Bronchial epithelial cell (primary cell): ENCODE measurements around the gene CDC42SE1. TPM values are rescaled to one million over a fixed set of nuclear protein-coding genes. Genes with fewer than 3 reads are reported as not detected.

Source experiments
- DNase-seq: peaks from one replicate; pipeline ENCODE4 v3.0.0-alpha.2; 2010; ENCODE audit warnings: low read depth
- FAIRE-seq: peaks from 2 replicates; lab custom pipeline; 2011; peaks lifted over from hg19 to GRCh38; lab: Jason Lieb, UNC
- H3K27me3 ChIP-seq: 2 replicates; pipeline ENCODE4 v1.5.1; 2011; ENCODE audit warnings: low read length; ENCODE audit not compliant: control insufficient read depth, insufficient read depth
- H3K36me3 ChIP-seq: 2 replicates; pipeline ENCODE4 v1.5.1; 2011; ENCODE audit warnings: low read length; ENCODE audit not compliant: control insufficient read depth, insufficient read depth
- H3K4me3 ChIP-seq: 2 replicates; pipeline ENCODE4 v1.5.1; 2011; ENCODE audit warnings: mild to moderate bottlenecking, low read depth, low read length, control low read depth
- total RNA-seq: library from RNA; depleted of rRNA; stranded (reverse); fragments of >200 nt; gene quantifications from 2 replicates; pipeline ENCODE4 v1.2.1, GENCODE V29; 2014
- TF ChIP-seq, protein P1 (sequence below): IDR thresholded peaks from 2 replicates; pipeline ENCODE4 v1.5.1; 2011; ENCODE audit warnings: mild to moderate bottlenecking, moderate library complexity, low read length, control low read depth, inconsistent platforms; ENCODE audit not compliant: insufficient read depth, severe bottlenecking

The CDC42SE1 gene
- total RNA-seq, 1 donor from 2014 or later, result 81.6 TPM

DNA sequence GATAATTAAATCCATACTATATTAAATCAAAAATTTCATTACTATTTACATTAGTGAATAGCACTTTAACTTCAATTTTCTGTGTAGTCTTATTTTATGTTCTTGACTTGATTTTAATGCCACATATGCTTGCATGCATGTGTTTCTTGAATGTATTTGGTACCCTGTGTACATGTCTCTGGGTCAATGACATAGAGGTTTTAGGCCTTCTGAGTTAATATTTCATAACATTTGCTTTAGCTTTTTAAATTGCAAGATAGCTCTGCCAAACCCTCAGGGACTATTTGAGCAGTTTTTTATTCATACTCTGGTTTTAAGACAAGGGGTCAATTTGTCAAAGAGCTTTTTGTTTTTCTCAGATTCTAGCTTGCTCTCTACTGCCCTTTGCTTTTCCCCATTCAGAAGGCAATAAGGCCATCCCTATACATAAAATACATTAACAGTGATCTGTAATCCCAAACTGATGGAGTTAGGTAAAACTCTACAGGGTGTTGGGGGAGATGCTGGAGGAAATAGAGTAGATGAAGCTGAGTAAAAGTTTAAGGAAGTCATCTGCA lies 5.7 kb upstream of the CDC42SE1 start:
- H3K27me3 ChIP-seq, result no peaks in the 10 kb centered on the region
- H3K36me3 ChIP-seq, result no peaks in the 10 kb centered on the region
- H3K4me3 ChIP-seq, result no peak overlapping the region
- FAIRE-seq (no peak), DNase-seq (no peak)
- TF ChIP-seq, protein P1, sequence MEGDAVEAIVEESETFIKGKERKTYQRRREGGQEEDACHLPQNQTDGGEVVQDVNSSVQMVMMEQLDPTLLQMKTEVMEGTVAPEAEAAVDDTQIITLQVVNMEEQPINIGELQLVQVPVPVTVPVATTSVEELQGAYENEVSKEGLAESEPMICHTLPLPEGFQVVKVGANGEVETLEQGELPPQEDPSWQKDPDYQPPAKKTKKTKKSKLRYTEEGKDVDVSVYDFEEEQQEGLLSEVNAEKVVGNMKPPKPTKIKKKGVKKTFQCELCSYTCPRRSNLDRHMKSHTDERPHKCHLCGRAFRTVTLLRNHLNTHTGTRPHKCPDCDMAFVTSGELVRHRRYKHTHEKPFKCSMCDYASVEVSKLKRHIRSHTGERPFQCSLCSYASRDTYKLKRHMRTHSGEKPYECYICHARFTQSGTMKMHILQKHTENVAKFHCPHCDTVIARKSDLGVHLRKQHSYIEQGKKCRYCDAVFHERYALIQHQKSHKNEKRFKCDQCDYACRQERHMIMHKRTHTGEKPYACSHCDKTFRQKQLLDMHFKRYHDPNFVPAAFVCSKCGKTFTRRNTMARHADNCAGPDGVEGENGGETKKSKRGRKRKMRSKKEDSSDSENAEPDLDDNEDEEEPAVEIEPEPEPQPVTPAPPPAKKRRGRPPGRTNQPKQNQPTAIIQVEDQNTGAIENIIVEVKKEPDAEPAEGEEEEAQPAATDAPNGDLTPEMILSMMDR, result no peak

DNA sequence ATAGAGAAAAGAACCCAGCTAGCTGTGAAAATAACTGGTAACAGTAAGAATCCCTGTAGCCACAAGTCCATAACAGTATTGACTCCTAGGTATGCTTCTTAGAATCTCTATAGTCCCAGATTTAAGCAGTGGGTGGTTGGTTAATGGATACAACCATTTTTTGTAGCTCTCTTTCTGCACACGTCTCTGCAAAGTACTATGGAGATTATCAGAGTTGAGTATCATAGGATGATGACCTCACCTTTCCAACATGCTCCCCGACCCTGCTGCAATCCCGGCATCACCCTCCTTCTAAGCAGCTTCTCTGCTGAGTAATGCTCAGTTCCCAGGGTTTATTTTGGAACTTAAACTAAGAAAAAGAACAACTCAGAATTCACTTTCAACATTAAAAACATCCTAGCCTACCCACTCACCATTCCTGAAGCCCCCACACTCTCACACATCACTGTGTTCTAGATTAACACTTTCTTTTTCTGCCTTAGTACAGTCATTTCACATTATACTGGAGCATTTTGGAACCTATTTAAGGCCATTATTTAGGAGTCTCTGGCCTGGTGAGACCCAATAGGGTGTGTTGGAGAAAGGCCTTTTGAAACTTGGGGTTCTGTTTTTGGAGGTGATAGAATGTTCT lies 3.4 kb upstream of the CDC42SE1 start:
- TF ChIP-seq, protein P1, result no peak
- Histone ChIP-seq H3K4me3 (no peak overlapping the region), H3K36me3 (peaks cover 3% of the 10 kb centered on the region), H3K27me3 (no peaks in the 10 kb centered on the region)
- DNase-seq, result peak; percentile 84
- no peak for FAIRE-seq

DNA sequence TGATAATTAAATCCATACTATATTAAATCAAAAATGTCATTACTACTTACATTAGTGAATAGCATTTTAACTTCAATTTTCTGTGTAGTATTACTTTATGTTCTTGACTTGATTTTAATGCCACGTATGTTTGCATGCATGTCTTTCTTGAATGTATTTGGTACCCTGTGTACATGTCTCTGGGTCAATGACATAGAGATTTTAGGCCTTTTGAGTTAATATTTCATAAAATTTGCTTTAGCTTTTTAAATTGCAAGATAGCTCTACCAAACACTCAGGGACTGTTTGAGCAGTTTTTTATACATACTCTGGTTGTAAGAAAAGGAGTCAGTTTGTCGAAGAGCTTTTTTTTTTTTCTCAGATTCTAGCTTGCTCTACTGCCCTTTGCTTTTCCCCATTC lies 2.3 kb upstream of the CDC42SE1 start:
- TF ChIP-seq, protein P1, result no peak
- Histone ChIP-seq H3K36me3 (peaks cover 3% of the 10 kb centered on the region), H3K4me3 (no peak overlapping the region), H3K27me3 (no peaks in the 10 kb centered on the region)
- DNase-seq (no peak), FAIRE-seq (no peak)

DNA sequence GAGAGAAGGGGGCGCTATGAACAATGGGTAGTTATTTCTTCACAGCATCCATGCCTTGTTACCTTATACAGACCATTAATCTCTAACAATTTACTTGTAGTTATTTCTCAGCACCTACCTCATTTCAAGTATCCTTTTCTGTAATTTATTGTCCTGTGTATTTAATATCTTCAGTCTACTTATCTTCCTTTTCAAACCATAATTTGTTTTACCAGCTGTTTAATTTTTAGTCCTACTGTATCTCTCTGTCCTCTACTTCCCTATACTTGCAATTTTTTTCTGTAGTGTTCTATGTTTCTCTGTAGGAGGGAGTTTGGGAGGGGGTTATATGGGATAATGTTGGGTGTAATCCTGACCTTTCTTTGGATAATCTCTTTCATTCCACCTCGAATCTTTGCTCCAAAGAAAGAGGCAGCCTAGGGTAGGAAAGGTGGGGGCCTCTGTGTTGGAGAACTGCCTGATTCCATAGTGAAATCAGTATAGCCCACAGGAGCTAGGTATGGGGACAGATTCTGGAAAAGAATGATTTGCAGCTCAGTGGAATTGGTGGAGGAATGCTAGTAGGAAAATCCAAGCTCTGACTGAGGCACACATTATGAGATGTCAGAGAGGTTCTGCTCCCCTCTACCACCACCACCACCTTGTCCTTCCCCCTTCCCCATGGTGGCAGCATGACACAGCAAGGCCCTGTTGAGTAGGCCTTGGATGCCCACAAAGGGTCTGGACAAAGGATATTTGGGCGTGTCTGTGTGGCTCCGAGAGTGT lies 1.4 kb upstream of the CDC42SE1 start:
- no peak for FAIRE-seq
- peaks cover 6% of the 10 kb centered on the region for H3K36me3 ChIP-seq
- TF ChIP-seq, protein P1, result no peak

DNA sequence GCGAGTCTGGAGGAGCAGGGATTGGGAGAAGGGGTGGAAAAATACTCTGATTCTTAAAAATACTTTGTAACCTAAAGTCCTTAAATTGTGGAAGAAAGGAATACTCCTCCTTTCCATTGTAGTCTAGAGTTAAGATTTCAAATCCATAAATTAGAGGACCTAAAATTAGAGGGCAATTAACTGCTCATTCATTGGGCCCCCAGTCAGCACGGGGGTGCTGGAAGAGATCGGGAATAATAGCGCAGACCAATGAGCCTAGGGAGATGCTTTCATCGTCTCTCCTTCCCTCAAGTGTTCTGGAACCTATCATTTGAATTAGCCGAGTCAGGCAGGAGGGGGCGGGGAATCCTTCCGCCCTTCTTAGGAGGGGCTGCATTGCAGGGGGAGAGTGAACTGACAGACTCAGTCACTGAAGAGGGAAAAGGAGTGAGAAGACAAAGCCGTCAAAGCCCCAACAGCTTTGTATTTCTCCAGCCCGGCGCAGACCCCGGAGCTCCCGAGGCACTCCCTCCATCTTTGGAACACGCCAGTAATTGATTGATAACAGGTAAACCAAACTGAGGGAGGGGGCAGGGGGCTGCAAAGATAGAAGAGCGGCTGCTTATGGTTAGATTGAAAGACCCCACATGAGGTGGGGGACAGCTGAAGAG lies 710 bp upstream of the CDC42SE1 start, which contains the start of gene MLLT11:
Gene MLLT11, plus strand, starts transcription at position 391 of the 650 bp plus-strand sequence. CDS start 6,828 bp downstream, outside the sequence.
- Histone ChIP-seq H3K4me3 (peak within 1 kb of the TSS; percentile 92), H3K27me3 (no peaks in the 10 kb centered on the region), H3K36me3 (peaks cover 8% of the 10 kb centered on the region)
- peak; percentile 55 for DNase-seq
- TF ChIP-seq, protein P1, result no peak
- FAIRE-seq, result no peak

More for the DNA sequence above, 1.4 kb upstream of the CDC42SE1 start:
- DNase-seq, result no peak
- Histone ChIP-seq H3K27me3 (no peaks in the 10 kb centered on the region), H3K4me3 (peak overlapping the region; percentile 92)
